Stimulated activated CD4-positive, alpha-beta T cell treated with anti-CD3 and anti-CD28 coated beads, Interleukin-15, amount 100 ng/mL, for 1 hour (primary cell): ENCODE results near the gene BMI1.
"Not testable (repeated sequence)": the region's sequence is repeated elsewhere in the genome, so short reads cannot be mapped to it uniquely, and the experiment has no call there.

Source experiments
- DNase-seq, 2 donors: peaks; one replicate each; pipeline ENCODE4 v3.0.0-alpha.2; 2020; ENCODE audit warnings: low read depth in 1 of 2, low spot score in 1 of 2

The BMI1 gene

DNA sequence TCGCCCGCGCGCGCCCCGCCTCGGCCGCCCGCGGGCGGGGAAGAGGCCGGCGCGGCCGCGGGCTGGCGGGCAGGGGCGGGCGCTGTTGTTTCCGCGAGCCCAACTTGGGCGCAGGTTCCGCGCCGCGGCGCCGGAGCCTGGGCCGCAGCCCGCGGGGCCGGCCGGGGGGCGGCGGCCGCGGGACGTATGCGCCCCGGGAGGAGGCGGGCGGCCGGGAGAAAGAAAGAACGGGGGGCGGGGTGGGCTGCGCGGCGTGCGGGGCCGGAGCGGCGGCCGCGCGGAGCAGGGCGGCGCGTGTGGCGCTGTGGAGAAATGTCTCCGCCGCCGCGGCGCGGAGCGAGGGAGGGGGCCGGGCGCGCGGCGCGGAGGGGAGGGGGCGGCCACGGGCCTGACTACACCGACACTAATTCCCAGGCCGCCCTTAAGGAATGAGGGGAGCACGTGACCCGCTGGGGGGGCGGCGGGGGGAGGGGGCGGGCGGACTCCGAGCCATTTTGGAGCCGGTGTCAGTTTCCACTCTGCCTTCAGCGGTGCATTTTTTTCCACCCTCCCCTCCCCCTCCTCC is at the start of gene BMI1:
Gene BMI1, plus strand, starts transcription at position 509 of the 565 bp plus-strand sequence. CDS start 5,351 bp downstream, outside the sequence.
- DNase-seq, result peak; percentile 46 to 62

DNA sequence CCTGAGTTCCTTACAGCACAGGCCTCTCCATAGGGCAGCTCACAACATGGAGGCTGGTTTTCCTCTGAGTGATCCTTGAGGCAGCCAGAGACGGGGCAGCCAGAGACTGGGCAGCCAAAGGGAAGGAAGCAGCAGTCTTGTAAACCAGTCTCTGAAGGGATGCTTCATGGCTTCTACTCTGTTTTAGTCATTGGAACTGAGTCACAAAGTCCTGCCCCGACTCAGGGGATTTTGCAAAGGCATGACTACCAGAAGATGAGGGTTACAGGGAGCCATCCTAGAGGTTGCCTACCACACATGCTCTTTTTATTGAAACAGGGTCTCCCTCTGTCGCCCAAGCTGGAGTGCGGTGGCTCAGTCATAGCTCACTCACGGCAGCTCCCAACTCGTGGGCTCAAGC is 49.1 kb upstream of the BMI1 start:
- DNase-seq, result no peak

DNA sequence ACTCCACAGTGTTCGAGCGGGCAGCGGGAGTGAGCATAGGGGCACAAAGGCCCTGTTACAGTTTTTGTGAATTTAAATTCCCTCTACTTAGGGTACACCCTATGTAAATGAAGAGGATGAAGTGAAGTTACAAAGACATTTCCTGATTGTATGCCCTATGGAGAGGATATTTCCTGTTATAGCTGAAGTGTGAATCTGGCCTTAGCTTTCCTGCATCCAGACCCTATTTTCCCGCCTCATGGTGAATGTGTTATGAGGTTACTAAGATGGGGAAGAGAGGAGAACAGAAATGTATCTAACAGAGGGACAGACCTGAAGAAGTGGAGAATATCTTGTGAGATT is 42.5 kb upstream of the BMI1 start:
- no peak for DNase-seq

DNA sequence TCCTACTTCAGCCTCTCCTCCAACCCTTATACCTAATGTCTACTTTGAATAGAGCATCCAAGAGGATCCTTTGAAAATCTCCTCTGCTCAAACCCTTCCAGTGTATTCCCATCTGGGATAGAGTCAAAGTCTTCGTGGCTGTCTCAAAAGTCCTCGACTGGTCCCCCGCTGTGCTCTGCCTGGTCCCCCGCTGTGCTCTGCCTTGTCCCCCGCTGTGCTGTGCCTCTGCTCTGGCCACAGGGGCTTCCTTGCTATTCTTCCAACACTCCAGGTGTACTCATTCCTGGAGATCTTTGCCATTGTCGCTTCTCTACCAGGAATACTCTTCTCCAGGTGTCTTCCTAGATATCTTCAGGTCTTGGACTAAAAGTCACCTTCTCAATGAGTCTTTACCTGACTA is 40.8 kb upstream of the BMI1 start:
- DNase-seq, result no peak

DNA sequence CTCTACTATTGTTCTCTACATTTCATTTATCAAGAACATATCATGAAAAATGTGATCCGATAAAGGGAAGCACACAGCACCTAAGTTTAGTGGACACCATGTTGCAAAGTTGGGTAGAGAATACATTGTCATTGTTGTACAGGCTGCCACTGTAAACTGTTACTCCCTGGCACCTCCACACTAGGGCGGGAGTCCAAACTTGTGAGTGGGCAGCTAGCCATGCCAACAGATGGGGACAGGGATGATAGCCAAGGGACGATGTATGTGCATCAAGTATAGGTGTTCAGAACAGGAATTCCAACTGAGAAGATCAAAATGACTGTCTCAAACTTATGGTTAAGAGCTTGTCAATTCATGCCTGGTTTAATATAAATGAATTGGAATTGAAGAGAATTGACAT is 35.8 kb upstream of the BMI1 start:
- no peak for DNase-seq

DNA sequence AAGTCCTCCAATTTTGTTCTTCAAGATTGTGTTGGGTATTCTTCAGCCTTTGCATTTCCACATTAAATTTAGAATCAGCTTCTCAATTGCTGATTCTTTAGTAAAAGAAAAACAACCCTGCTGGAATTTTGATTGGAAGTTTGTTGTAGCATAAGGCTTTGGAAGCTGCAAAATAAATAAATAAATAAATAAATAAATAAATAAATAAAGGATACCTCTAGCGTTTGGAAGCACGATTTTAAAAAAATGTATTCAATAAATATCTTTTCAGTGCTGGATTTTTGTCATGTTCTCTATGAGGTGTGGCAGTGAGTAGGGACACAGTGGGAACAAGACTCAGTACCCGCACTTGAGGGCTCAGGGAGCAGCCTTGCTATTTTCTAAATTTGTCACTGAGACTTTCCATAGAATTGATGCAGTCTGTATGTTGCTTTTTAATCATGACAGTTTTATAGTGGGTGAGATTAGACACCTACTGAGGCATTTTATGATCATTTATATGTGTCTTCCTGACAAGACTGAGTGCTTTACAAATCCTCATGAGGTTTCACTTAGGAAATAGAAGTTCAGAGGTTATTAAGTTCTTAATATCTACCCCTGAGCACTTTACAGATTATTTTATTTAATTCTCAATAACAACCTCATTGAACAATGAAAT is 27.0 kb upstream of the BMI1 start:
- DNase-seq, result no peak

DNA sequence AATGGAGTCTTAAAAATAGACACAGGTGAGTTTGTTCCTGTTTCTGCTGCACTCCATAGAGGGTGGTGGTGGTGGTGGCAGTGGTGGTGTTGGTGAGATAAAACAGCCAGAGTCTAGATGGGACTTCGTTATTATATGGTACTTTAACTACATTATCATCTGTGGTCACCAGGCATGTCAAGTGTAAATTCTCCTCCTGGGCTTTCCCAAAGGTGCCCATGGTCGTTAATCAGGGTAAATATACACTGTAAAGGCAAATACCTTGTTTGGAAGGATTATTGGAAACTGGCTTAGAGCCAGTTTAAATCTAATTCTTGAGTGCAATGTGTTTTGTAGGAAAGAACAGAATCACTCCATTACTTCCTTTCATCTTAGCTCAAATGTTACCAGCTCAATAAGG is 26.2 kb upstream of the BMI1 start:
- DNase-seq, result no peak

DNA sequence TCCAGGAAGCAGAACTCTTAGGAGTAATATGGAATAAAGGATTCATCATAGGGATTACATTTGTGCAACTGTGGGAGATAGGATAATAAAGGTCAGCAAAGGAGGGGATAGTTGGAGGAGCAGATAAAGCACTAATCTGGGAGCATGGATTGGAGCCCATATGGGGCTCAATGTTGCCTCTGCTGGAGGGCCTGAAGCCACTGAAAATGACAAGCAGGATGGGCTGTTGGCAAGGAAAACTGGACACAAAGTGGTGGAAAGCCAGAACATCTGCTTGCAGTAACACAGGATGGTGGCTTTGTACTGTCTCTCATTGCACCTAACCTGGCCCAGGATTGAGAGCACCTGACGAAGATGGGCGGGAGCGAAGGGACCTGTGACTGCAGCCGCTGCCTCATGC is 19.7 kb upstream of the BMI1 start:
- no peak for DNase-seq

DNA sequence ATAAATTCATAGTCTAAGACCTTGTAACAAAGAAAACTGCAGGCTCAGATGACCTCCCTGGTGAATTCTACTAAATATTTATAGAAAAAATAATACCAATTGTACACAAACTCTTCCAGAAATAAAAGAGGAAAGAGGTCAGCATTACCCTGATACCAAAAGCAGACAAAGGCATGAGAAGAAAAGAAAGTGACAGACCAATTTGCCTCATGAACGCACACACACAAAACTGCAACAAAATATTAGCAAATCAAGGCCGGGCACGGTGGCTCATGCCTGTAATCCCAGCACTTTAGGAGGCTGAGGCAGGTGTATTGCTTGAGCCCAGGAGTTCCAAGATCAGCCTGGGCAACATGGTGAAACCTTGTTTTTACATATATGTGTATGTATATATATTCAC is 17.4 kb upstream of the BMI1 start:
- no peak for DNase-seq

DNA sequence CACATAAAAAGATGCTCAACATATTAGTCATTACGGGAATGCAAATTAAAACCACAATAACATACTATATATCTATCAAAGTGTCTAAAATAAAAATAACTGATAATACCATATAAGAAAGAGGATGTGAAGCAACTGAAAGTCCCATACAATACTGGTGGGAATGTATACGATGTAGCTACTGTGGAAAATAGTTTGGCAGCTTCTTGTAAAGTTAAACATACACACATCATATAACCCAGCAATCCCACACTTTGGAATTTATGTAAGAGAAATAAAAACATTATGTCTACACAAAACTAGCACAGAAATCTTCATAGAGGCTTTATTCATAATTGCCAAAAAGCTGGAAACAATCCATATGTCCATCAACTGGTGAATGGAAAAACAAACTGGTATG is 15.2 kb upstream of the BMI1 start:
- no peak for DNase-seq

DNA sequence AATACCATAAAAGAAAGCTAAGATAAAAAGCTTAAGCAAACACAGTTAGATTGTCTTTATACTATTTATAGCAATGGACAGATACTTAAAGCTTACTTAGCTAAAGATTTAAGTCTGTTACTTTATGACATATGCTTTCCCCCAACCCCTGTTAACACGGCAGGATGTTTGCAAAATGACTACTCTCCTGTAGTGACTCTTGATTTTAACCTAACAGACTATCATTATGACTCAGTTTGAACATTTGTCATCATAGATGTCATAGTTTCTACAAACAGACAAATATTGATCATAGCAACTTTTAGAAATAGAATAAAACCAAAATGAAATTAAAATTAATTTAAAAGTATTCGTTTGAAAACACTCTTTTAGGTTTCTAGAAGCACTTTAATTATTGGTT is 12.5 kb upstream of the BMI1 start:
- DNase-seq, result no peak

DNA sequence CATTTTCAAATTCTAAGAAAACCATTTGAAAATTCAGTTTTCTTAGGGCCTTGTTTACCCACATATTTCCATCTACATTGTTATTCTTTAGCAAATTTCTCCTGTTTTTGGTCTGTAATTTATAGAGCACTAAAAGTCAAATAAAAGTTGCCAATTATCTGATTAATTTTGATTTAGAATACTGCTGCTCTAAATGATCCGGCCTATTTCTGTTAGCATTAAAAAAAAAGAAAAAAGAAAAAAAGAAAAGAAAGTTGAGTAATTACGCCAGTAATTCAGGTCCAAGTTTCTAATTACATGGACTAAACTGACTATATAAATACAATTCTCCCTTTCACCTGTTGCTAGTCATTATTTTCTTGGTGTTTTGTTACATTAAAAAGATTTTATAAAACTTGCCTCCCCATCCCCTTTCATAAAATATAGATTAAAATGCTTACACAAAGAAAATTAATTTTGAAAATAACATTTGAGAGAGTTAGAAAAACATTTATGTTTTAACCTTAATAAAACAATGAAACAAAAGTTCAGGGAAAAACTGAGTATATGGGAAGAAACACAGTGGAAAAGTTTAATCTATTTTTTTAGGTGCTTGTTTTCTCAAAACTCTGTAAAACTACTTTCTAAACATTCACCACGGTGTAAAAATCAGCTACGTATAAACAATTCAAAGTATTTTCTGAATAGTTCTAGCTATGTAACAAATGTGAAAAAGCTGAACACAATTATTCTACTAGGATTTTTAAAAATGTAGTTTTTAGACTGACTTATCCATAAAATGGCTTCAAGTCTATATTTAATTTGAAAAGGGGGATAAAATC is 11.5 kb upstream of the BMI1 start:
- DNase-seq, result no peak

DNA sequence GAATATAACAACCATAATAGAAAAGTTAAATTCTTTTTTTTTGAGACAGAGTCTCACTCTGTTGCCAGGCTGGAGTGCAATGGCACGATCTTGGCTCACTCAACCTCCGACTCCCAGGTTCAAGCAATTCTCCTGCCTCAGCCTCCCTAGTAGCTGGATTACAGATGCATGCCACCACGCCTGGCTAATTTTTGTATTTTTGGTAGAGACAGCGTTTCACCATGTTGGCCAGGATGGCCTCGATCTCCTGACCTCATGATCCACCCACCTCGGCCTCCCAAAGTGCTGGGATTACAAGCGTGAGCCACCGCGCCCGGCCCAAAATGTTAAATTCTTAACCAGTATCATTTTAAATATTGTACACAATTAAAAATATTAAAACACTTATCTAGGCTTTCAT is 10.9 kb upstream of the BMI1 start:
- not testable (repeated sequence) for DNase-seq

DNA sequence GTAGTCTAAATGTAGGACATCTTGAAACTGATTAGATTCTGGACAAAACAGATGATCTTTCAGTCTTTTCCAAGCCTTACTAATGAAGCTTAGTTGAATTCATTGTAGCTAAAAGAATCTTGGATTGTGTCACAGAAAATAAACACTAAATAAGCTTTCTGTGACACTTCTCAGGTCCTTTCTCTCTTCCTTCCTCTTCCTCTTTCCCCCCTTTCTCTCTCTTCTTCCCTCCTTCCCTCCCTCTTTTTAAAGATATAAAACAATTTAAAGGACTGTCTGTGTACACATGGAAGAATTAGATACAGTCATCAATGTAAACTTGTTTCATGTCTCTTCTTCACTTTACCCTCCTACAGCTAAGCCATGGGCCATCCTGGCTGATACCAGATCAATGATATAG is 10.0 kb upstream of the BMI1 start:
- no peak for DNase-seq

DNA sequence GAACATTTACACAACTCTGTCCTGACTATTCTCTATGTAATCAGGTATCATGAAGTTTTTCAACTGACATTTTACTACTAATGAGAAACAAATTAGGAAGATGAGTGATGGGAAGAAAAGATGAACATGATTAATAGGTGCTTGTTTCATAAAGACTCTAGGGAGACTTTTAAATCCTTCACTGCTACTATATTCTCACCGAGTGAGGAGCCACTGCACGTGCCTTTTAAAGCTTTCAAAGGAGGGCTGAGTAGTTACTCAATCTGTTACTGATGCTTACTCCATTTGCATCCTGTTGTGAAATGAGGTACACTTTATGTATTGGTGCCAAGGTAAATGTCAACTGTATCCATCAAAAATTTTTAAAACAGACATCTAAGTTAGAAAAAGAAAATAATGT is 6.0 kb upstream of the BMI1 start:
- DNase-seq, result no peak

DNA sequence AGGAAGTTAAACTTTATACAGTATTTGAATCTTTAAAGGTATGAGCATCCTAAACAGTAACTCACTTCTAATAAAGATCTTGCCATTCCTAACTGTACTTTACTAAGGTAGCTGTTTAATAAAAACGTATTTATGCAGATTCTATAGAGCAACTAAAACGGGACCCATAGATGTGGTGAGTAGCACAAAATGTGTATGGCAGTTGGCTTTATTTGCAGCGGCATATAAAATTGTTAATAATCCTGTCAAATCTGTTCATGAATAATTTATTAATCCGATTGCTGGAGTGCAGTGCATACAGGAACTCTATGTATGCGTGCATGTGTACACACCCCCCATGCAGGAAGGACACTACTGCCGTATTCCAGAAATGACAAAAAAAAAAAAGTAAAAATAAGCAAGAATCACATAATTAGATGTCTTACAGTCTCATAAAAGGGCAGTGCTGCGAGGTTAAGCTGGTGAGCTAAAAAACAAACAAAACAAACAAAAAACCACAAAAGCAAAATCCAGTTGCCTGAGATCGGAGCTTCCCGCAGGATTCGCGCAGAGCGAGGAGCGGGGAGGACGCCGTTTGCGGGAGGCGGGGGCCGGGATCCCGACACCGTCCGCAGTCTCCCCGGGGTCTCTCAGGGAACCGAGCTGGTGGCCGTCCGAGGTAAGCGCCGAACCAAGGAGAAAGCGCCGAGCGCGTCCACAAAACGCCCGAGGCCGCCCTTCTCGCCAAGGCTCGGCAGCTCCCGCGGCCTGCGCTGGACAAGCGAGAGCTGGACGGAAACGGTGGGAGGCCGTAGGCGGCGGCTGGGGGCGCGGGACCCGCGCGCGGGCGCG is 5.2 kb upstream of the BMI1 start:
- DNase-seq, result no peak

DNA sequence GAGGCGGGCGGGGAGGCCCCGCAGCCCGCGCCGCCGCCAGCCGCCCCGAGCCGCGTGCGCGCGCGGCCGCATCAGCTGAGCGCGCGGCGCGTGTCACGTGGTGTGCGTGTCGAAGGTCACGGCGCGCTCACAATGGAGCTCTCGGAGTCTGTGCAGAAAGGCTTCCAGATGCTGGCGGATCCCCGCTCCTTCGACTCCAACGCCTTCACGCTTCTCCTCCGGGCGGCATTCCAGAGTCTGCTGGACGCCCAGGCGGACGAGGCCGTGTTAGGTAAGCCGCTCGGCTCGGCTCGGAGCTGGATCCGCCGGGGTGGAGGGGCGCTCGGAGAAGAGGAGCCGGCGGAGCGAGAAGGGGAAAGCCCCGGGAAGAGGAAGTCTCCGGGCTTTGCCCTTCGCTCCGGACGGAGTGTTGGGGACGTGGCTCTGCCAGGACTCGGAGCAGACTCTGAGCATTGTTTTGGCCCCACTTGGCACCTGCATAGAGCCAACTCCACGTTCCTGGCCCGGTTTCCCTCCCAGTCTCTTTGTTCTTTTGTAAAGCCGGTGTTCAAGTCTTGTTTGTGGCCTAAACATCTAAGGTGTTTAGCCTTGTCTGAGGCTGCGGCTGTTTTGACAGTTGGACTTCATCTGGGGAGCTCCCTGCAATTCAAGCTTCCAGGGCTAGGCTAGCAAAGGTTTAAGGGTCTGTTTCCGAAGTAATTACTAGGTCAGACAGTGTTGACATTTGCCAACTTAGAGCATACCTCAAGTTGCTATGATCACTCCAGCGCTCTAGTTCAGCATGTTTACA is 4.4 kb upstream of the BMI1 start, which contains the start of gene COMMD3:
Gene COMMD3, plus strand, starts transcription at position 103 of the 790 bp plus-strand sequence. Its CDS starts 30 bp downstream, at position 133.
- peak; percentile 53 to 67 for DNase-seq

DNA sequence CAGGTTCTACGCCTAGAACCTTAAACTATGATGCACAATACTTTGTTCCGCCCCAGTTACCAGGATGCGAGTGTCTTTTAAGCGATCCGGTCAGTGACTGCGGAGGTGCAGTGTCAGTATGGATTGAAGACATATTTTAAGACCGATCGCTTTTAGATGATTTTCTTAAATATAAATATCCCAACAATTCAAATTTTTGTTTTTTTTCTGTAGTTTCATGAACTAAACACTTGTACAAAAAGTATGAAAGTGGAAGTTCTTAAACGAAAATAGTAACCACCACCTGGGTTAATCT is 3.9 kb upstream of the BMI1 start:
- DNase-seq, result no peak

DNA sequence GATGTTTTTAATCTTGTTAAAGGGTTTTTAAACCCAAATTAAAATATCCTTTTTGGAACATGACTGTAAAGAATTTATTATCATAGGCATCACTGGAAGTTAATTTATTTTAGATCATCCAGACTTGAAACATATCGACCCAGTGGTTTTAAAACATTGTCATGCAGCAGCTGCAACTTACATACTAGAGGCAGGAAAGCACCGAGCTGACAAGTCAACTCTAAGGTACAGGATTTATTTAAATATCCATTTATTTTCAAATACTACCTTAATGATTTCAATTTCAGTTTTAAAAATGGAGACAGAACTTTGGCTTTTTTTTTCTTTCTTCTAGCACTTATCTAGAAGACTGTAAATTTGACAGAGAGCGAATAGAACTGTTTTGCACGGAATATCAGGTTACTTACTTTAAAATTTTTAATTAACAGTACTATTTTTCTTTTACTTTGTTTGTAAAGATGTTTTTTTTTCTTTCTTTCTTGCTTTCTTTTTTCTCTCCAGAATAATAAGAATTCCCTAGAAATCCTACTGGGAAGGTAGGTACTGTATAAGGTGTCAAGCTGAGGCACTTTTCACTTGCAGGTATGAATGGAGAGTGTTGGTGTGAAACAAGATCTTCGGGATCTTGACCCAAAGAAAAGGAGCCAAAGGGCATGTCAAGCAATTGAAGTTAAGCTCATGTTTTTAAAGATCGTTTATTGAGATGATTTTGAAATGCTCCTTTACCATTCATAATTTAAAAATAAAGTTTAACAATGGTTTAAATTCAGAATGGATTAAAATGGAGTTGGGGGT is 2.9 kb upstream of the BMI1 start:
- DNase-seq, result no peak

DNA sequence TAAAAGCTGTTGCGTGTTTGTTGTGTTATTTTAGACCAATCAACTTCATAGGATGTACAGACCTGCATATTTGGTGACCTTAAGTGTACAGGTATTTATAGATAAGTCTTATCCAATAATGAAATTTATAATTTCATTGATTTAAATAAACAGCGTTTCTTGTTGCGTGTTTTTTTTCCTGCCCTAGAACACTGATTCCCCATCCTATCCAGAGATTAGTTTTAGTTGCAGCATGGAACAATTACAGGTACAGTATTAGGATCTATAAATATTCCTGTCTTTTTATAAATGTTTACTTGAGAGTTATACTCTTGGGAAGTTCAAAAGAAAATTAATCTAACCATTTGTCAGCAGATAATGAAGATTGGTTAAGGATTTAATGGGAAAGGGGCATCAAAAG is 2.1 kb upstream of the BMI1 start:
- DNase-seq, result no peak
